ENCODE measurements around the gene AKT1.

GRCh38 chr14:104783484-104784217 is 11.9 kb downstream of the AKT1 start:
- no peak for TF ChIP-seq CTCF (IDR thresholded peaks at IDR 0.05; ENCODE audit: low read depth, low read length, missing input control)
- no peak for TF ChIP-seq YY1 (IDR thresholded peaks at IDR 0.05)
- TF ChIP-seq, protein P1, sequence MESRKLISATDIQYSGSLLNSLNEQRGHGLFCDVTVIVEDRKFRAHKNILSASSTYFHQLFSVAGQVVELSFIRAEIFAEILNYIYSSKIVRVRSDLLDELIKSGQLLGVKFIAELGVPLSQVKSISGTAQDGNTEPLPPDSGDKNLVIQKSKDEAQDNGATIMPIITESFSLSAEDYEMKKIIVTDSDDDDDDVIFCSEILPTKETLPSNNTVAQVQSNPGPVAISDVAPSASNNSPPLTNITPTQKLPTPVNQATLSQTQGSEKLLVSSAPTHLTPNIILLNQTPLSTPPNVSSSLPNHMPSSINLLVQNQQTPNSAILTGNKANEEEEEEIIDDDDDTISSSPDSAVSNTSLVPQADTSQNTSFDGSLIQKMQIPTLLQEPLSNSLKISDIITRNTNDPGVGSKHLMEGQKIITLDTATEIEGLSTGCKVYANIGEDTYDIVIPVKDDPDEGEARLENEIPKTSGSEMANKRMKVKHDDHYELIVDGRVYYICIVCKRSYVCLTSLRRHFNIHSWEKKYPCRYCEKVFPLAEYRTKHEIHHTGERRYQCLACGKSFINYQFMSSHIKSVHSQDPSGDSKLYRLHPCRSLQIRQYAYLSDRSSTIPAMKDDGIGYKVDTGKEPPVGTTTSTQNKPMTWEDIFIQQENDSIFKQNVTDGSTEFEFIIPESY (IDR thresholded peaks at IDR 0.05), result no peak
- TF ChIP-seq, protein P2, sequence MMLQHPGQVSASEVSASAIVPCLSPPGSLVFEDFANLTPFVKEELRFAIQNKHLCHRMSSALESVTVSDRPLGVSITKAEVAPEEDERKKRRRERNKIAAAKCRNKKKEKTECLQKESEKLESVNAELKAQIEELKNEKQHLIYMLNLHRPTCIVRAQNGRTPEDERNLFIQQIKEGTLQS (IDR thresholded peaks at IDR 0.05), result no peak
- TF ChIP-seq SP1 (IDR thresholded peaks at IDR 0.05), result no peak
- TF ChIP-seq JUND (IDR thresholded peaks at IDR 0.05), result no peak
- TF ChIP-seq HNF4G (IDR thresholded peaks at IDR 0.05), result no peak

All from liver (tissue), 3 donors.